ENCODE data around the gene EPG5. TPM values are rescaled to one million over a fixed set of nuclear protein-coding genes. Genes with fewer than 3 reads are reported as not detected.
A peak's percentile ranks its signal among the peaks of the same experiment; 100 is the strongest.

Gene EPG5
- total and polyA plus RNA-seq, 10 of the 15 experiments (the other 5 are each of a cell fraction or from before 2014, with no cell fraction given) = 1.9 to 27.7 (median 9.0) TPM

DNA sequence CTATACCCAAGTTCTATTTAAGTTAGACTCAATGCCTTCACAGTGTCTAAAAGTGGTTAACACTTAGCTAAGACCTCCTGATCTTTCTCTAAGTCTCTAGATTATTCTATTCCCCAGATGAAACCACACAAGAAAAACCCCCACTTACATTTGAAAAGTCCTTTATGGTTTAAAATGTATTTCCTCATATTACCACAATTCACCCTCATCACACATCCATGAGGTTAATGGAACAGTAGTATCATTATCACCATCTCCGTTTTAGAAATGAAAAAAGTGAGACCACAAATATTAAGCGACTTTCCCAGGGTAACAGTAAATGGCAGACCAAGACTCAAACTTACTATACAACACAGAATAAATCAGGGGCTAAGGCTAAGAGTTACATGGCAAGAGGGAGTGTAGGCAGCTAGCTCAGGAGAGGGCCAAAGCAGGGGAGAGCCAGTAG is 28.6 kb downstream of the EPG5 start (continued):
- no peak for TF ChIP-seq KDM1A (IDR thresholded peaks at IDR 0.05; ENCODE audit: borderline replicate concordance)
- no peak for TF ChIP-seq SRF (IDR thresholded peaks at IDR 0.05; ENCODE audit: low read depth in 2 of 2, low read length in 2 of 2)
- TF ChIP-seq, protein P1, sequence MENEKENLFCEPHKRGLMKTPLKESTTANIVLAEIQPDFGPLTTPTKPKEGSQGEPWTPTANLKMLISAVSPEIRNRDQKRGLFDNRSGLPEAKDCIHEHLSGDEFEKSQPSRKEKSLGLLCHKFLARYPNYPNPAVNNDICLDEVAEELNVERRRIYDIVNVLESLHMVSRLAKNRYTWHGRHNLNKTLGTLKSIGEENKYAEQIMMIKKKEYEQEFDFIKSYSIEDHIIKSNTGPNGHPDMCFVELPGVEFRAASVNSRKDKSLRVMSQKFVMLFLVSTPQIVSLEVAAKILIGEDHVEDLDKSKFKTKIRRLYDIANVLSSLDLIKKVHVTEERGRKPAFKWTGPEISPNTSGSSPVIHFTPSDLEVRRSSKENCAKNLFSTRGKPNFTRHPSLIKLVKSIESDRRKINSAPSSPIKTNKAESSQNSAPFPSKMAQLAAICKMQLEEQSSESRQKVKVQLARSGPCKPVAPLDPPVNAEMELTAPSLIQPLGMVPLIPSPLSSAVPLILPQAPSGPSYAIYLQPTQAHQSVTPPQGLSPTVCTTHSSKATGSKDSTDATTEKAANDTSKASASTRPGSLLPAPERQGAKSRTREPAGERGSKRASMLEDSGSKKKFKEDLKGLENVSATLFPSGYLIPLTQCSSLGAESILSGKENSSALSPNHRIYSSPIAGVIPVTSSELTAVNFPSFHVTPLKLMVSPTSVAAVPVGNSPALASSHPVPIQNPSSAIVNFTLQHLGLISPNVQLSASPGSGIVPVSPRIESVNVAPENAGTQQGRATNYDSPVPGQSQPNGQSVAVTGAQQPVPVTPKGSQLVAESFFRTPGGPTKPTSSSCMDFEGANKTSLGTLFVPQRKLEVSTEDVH (IDR thresholded peaks at IDR 0.05; ENCODE audit: low read depth, partially characterized antibody) = no peak
- no peak for TF ChIP-seq SMC3 (IDR thresholded peaks at IDR 0.05; ENCODE audit: borderline replicate concordance, low read length)
- peak; percentile 69 for TF ChIP-seq IKZF1 (conservative IDR thresholded peaks at IDR 0.05)
- no peak for TF ChIP-seq CHD1 (IDR thresholded peaks at IDR 0.05; ENCODE audit: low read depth, low read length)
- TF ChIP-seq, protein P2, sequence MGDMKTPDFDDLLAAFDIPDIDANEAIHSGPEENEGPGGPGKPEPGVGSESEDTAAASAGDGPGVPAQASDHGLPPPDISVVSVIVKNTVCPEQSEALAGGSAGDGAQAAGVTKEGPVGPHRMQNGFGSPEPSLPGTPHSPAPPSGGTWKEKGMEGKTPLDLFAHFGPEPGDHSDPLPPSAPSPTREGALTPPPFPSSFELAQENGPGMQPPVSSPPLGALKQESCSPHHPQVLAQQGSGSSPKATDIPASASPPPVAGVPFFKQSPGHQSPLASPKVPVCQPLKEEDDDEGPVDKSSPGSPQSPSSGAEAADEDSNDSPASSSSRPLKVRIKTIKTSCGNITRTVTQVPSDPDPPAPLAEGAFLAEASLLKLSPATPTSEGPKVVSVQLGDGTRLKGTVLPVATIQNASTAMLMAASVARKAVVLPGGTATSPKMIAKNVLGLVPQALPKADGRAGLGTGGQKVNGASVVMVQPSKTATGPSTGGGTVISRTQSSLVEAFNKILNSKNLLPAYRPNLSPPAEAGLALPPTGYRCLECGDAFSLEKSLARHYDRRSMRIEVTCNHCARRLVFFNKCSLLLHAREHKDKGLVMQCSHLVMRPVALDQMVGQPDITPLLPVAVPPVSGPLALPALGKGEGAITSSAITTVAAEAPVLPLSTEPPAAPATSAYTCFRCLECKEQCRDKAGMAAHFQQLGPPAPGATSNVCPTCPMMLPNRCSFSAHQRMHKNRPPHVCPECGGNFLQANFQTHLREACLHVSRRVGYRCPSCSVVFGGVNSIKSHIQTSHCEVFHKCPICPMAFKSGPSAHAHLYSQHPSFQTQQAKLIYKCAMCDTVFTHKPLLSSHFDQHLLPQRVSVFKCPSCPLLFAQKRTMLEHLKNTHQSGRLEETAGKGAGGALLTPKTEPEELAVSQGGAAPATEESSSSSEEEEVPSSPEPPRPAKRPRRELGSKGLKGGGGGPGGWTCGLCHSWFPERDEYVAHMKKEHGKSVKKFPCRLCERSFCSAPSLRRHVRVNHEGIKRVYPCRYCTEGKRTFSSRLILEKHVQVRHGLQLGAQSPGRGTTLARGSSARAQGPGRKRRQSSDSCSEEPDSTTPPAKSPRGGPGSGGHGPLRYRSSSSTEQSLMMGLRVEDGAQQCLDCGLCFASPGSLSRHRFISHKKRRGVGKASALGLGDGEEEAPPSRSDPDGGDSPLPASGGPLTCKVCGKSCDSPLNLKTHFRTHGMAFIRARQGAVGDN (IDR thresholded peaks at IDR 0.05) = no peak
- TF ChIP-seq, protein P3, sequence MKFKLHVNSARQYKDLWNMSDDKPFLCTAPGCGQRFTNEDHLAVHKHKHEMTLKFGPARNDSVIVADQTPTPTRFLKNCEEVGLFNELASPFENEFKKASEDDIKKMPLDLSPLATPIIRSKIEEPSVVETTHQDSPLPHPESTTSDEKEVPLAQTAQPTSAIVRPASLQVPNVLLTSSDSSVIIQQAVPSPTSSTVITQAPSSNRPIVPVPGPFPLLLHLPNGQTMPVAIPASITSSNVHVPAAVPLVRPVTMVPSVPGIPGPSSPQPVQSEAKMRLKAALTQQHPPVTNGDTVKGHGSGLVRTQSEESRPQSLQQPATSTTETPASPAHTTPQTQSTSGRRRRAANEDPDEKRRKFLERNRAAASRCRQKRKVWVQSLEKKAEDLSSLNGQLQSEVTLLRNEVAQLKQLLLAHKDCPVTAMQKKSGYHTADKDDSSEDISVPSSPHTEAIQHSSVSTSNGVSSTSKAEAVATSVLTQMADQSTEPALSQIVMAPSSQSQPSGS (IDR thresholded peaks at IDR 0.05; ENCODE audit: low read length) = no peak
- peak; percentile 92 for TF ChIP-seq MEF2B (IDR thresholded peaks at IDR 0.05; ENCODE audit: partially characterized antibody, poor library complexity, severe bottlenecking)
- TF ChIP-seq GABPA (IDR thresholded peaks at IDR 0.05; ENCODE audit: low read depth) = no peak
- TF ChIP-seq, protein P4, sequence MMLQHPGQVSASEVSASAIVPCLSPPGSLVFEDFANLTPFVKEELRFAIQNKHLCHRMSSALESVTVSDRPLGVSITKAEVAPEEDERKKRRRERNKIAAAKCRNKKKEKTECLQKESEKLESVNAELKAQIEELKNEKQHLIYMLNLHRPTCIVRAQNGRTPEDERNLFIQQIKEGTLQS (IDR thresholded peaks at IDR 0.05; ENCODE audit: borderline replicate concordance, extremely low read depth, low read depth, low read length) = no peak
- no peak for TF ChIP-seq POLR2AphosphoS5 (IDR thresholded peaks at IDR 0.05; ENCODE audit: low read length)
- TF ChIP-seq, protein P5, sequence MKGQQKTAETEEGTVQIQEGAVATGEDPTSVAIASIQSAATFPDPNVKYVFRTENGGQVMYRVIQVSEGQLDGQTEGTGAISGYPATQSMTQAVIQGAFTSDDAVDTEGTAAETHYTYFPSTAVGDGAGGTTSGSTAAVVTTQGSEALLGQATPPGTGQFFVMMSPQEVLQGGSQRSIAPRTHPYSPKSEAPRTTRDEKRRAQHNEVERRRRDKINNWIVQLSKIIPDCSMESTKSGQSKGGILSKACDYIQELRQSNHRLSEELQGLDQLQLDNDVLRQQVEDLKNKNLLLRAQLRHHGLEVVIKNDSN (IDR thresholded peaks at IDR 0.05; ENCODE audit: borderline replicate concordance, extremely low read length, insufficient read depth, low read depth, low read length) = no peak
- TF ChIP-seq SIN3A (IDR thresholded peaks at IDR 0.05; ENCODE audit: low read depth, low read length) = no peak
- no peak for TF ChIP-seq STAT1 (conservative IDR thresholded peaks at IDR 0.05)
- TF ChIP-seq FOS (IDR thresholded peaks at IDR 0.05; ENCODE audit: borderline replicate concordance, extremely low read depth, insufficient read length) = no peak
- TF ChIP-seq, protein P6, sequence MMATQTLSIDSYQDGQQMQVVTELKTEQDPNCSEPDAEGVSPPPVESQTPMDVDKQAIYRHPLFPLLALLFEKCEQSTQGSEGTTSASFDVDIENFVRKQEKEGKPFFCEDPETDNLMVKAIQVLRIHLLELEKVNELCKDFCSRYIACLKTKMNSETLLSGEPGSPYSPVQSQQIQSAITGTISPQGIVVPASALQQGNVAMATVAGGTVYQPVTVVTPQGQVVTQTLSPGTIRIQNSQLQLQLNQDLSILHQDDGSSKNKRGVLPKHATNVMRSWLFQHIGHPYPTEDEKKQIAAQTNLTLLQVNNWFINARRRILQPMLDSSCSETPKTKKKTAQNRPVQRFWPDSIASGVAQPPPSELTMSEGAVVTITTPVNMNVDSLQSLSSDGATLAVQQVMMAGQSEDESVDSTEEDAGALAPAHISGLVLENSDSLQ (IDR thresholded peaks at IDR 0.05) = no peak
- no peak for TF ChIP-seq SREBF1 (IDR thresholded peaks at IDR 0.05; ENCODE audit: low read length)
- TF ChIP-seq BMI1 (IDR thresholded peaks at IDR 0.05; ENCODE audit: borderline replicate concordance) = peak; percentile 74; the same call in 1 of the 2 replicates
- TF ChIP-seq ZNF274 (IDR thresholded peaks at IDR 0.05; ENCODE audit: insufficient read depth, insufficient read length) = no peak
